Thyroid gland (tissue), 4 donors: Measurements from ENCODE around the gene LYSMD3. TPM values are rescaled to one million over a fixed set of nuclear protein-coding genes. Genes with fewer than 3 reads are reported as not detected.

ENCODE experiments used
- DNase-seq, 2 donors: peaks; one replicate each; pipeline ENCODE4 v3.0.0-alpha.2; 2019
- H3K27ac ChIP-seq, 3 donors: fragments of 200-600 bp; sonication (generic); 1 replicate in 2 of 3; 2 replicates in 1 of 3; pipeline ENCODE4 v1.5.1; 2016 to 2019; ENCODE audit warnings: mild to moderate bottlenecking in 1 of 3, moderate library complexity in 1 of 3
- H3K27me3 ChIP-seq: fragments of 200-600 bp; sonication (generic); one replicate; pipeline ENCODE4 v1.5.1; 2019
- H3K36me3 ChIP-seq, 2 donors: fragments of 200-600 bp; sonication (generic); one replicate each; pipeline ENCODE4 v1.5.1; 2016 to 2019
- H3K4me1 ChIP-seq, 2 donors: fragments of 200-600 bp; sonication (generic); one replicate each; pipeline ENCODE4 v1.5.1; 2017 to 2019
- H3K4me3 ChIP-seq, 3 donors: fragments of 200-600 bp; sonication (generic); replicated peaks in 1 of 3; 1 replicate in 2 of 3; 2 replicates in 1 of 3; pipeline ENCODE4 v1.5.1; 2016; ENCODE audit warnings: mild to moderate bottlenecking in 1 of 3
- H3K9me3 ChIP-seq: fragments of 200-600 bp; sonication (generic); one replicate; pipeline ENCODE4 v1.5.1; 2017
- CTCF ChIP-seq, 6 experiments: fragments of 200-600 bp in 3 of 6; fragments of 450-650 bp in 3 of 6; sonication (generic) in 3 of 6; IDR thresholded peaks; one replicate each; pipeline ENCODE4 v1.5.1; 2016 to 2019; ENCODE audit warnings: antibody characterized with exemption in 6 of 6, mild to moderate bottlenecking in 2 of 6, inconsistent platforms in 1 of 6, moderate library complexity in 1 of 6
- POLR2A ChIP-seq, 2 donors: fragments of 450-650 bp; IDR thresholded peaks; one replicate each; pipeline ENCODE4 v1.6.1; 2017; ENCODE audit warnings: antibody characterized with exemption in 2 of 2, mild to moderate bottlenecking in 2 of 2, moderate library complexity in 1 of 2
- WGBS, 2 donors: methylation state at CpG; one replicate each; pipeline ENCODE4 v1.1.5; 2017; 5-methylcytosine and 5-hydroxymethylcytosine counted together
- intact Hi-C: fragments of 100-400 bp; cut with DNase I; formaldehyde crosslinking; loops from one replicate; pipeline ENCODE4 v1.15.1; 2023
- total RNA-seq, 4 donors: library from RNA; depleted of rRNA; stranded (reverse); fragments of >200 nt; gene quantifications; one replicate each; pipeline ENCODE4 v1.2.3, GENCODE V29; 2016

LYSMD3 gene
- total RNA-seq, 4 donors from 2014 or later: 20.9 to 32.7 (median 27.2) TPM

- DNase-seq: no peak
- Histone ChIP-seq H3K4me1 (peaks cover 15 to 19% of the 10 kb centered on the region in 2 donors), H3K36me3 (no peaks in the 10 kb centered on the region), H3K9me3 (no peaks in the 10 kb centered on the region), H3K27me3 (no peaks in the 10 kb centered on the region), H3K27ac (no peak overlapping the region), H3K4me3 (no peak overlapping the region)
- 70 to 92% methylated on average over 2 of the region's 2 CpGs for WGBS, 2 donors
- intact Hi-C loops: no loop called here
- TF ChIP-seq POLR2A (IDR thresholded peaks at IDR 0.05) (no peak), CTCF (IDR thresholded peaks at IDR 0.05) (no peak)
These were observed 20.4 kb upstream of the LYSMD3 start for GRCh38 chr5:90549729-90550275.

- no peak overlapping the region for H3K4me3 ChIP-seq
- no peak for TF ChIP-seq CTCF (IDR thresholded peaks at IDR 0.05)
- TF ChIP-seq POLR2A (IDR thresholded peaks at IDR 0.05): no peak
- no peak overlapping the region for H3K27ac ChIP-seq
- intact Hi-C loops: no loop called here
- no peaks in the 10 kb centered on the region for H3K27me3 ChIP-seq
- H3K4me1 ChIP-seq: peaks cover 15 to 19% of the 10 kb centered on the region in 2 donors
- no peak for DNase-seq
- H3K36me3 ChIP-seq: no peaks in the 10 kb centered on the region
- H3K9me3 ChIP-seq: no peaks in the 10 kb centered on the region
These were observed 19.8 kb upstream of the LYSMD3 start for GRCh38 chr5:90549223-90549622.

GRCh38 chr5:90548069-90548593 lies 18.7 kb upstream of the LYSMD3 start:
- DNase-seq: peak; percentile 83 to 90
- 11 to 12% methylated on average over 5 of the region's 5 CpGs for WGBS, 2 donors
- peak in 1 of 2 donors; percentile 18 for TF ChIP-seq POLR2A (IDR thresholded peaks at IDR 0.05)
- no peak for TF ChIP-seq CTCF (IDR thresholded peaks at IDR 0.05)

GRCh38 chr5:90547072-90547536 lies 17.7 kb upstream of the LYSMD3 start:
- no peaks in the 10 kb centered on the region for H3K36me3 ChIP-seq
- peaks cover 15 to 19% of the 10 kb centered on the region in 2 donors for H3K4me1 ChIP-seq
- no peak for DNase-seq
- H3K27ac ChIP-seq: no peak overlapping the region
- intact Hi-C loops: no loop called here
- 73 to 85% methylated on average over 1 of the region's 1 CpG for WGBS, 2 donors
- TF ChIP-seq POLR2A (IDR thresholded peaks at IDR 0.05) (no peak), CTCF (IDR thresholded peaks at IDR 0.05) (no peak)
- H3K4me3 ChIP-seq: no peak overlapping the region
- H3K9me3 ChIP-seq: no peaks in the 10 kb centered on the region
- H3K27me3 ChIP-seq: no peaks in the 10 kb centered on the region

More at GRCh38 chr5:90548069-90548593, 18.7 kb upstream of the LYSMD3 start:
- H3K4me3 ChIP-seq: no peak overlapping the region
- no peaks in the 10 kb centered on the region for H3K9me3 ChIP-seq
- H3K4me1 ChIP-seq: peaks cover 15 to 19% of the 10 kb centered on the region in 2 donors
- H3K27ac ChIP-seq: no peak overlapping the region
- intact Hi-C loops: no loop called here
- no peaks in the 10 kb centered on the region for H3K36me3 ChIP-seq
- H3K27me3 ChIP-seq: no peaks in the 10 kb centered on the region

- intact Hi-C loops: no loop called here
- no peaks in the 10 kb centered on the region for H3K36me3 ChIP-seq
- H3K4me1 ChIP-seq: peaks cover 15 to 19% of the 10 kb centered on the region in 2 donors
- H3K4me3 ChIP-seq: no peak overlapping the region
- no peaks in the 10 kb centered on the region for H3K9me3 ChIP-seq
- no peak for TF ChIP-seq CTCF (IDR thresholded peaks at IDR 0.05)
- no peak for TF ChIP-seq POLR2A (IDR thresholded peaks at IDR 0.05)
- no peak for DNase-seq
- no peaks in the 10 kb centered on the region for H3K27me3 ChIP-seq
- H3K27ac ChIP-seq: no peak overlapping the region
- 86% methylated on average over 4 of the region's 4 CpGs for WGBS, 2 donors
These were observed 16.9 kb upstream of the LYSMD3 start for GRCh38 chr5:90546216-90546837.
